CD14-positive monocyte (primary cell): Measurements from ENCODE around the gene TAF11L12. TPM values are rescaled to one million over a fixed set of nuclear protein-coding genes. Genes with fewer than 3 reads are reported as not detected.

Source experiments
- DNase-seq, 3 donors: peaks; one replicate each; pipeline ENCODE4 v3.0.0-alpha.2; 2011 to 2022
- H2AFZ ChIP-seq: 2 replicates; pipeline ENCODE4 v1.6.0; 2012; ENCODE audit warnings: mild to moderate bottlenecking, low read depth, low read length, inconsistent platforms; ENCODE audit not compliant: insufficient read depth, poor library complexity, severe bottlenecking
- H3K27ac ChIP-seq, 2 donors: 1 replicate in 1 of 2; 2 replicates in 1 of 2; pipeline ENCODE4 v1.5.1; 2012 to 2013; ENCODE audit warnings: low read length in 2 of 2, control low read depth in 1 of 2, inconsistent platforms in 1 of 2, low read depth in 1 of 2, mild to moderate bottlenecking in 1 of 2
- H3K27me3 ChIP-seq, 2 donors: one replicate each; pipeline versions ENCODE4 v1.6.0 to v1.6.1; 2011 to 2013; ENCODE audit warnings: low read length in 2 of 2; ENCODE audit not compliant: control insufficient read depth in 2 of 2, insufficient read depth in 2 of 2
- H3K36me3 ChIP-seq, 2 donors: replicated peaks in 1 of 2; 1 replicate in 1 of 2; 2 replicates in 1 of 2; pipeline versions ENCODE4 v1.5.1 to v1.6.1; 2012 to 2013; ENCODE audit warnings: low read length in 2 of 2, control low read depth in 1 of 2, inconsistent platforms in 1 of 2, mild to moderate bottlenecking in 1 of 2; ENCODE audit not compliant: insufficient read depth in 2 of 2, control insufficient read depth in 1 of 2
- H3K4me1 ChIP-seq, 2 donors: 1 replicate in 1 of 2; 2 replicates in 1 of 2; pipeline versions ENCODE4 v1.5.1 to v1.6.1; 2012 to 2013; ENCODE audit warnings: low read length in 2 of 2, control low read depth in 1 of 2, inconsistent platforms in 1 of 2, mild to moderate bottlenecking in 1 of 2, moderate library complexity in 1 of 2; ENCODE audit not compliant: insufficient read depth in 2 of 2, control insufficient read depth in 1 of 2
- H3K4me2 ChIP-seq: replicated peaks from 2 replicates; pipeline ENCODE3; 2012; ENCODE audit warnings: low read length, moderate library complexity, mild to moderate bottlenecking; ENCODE audit not compliant: poor library complexity, severe bottlenecking; ENCODE audit errors: extremely low read depth
- H3K4me3 ChIP-seq, 3 experiments: fragments of 200-600 bp in 1 of 3; sonication (generic) in 1 of 3; replicated peaks in 1 of 3; 1 replicate in 2 of 3; 2 replicates in 1 of 3; pipeline ENCODE4 v1.5.1; 2011 to 2013; ENCODE audit warnings: low read length in 3 of 3, mild to moderate bottlenecking in 3 of 3, control low read depth in 2 of 3, low read depth in 2 of 3, inconsistent platforms in 1 of 3, moderate library complexity in 1 of 3
- H3K79me2 ChIP-seq: 2 replicates; pipeline ENCODE4 v1.6.0; 2012; ENCODE audit warnings: mild to moderate bottlenecking, control low read depth, inconsistent platforms, low read length, moderate library complexity; ENCODE audit not compliant: insufficient read depth
- H3K9ac ChIP-seq: 2 replicates; pipeline ENCODE4 v1.6.0; 2017; ENCODE audit warnings: low read length, mild to moderate bottlenecking; ENCODE audit not compliant: insufficient read depth, poor library complexity, severe bottlenecking
- H3K9me3 ChIP-seq, 2 donors: replicated peaks in 1 of 2; 1 replicate in 1 of 2; 2 replicates in 1 of 2; pipeline versions ENCODE4 v1.5.1 to v1.6.1; 2012 to 2013; ENCODE audit warnings: low read length in 2 of 2, control low read depth in 1 of 2; ENCODE audit not compliant: control insufficient read depth in 1 of 2, insufficient read depth in 1 of 2
- H4K20me1 ChIP-seq: 2 replicates; pipeline ENCODE4 v1.6.0; 2012; ENCODE audit warnings: mild to moderate bottlenecking, low read length, control low read depth, moderate library complexity; ENCODE audit not compliant: insufficient read depth
- H3K27ac Mint-ChIP-seq, 7 donors: one replicate each; pipeline ENCODE4 v1.8.0; 2020; ENCODE audit warnings: mild to moderate bottlenecking in 7 of 7, mixed read lengths in 7 of 7, moderate library complexity in 6 of 7, inconsistent platforms in 2 of 7
- H3K27me3 Mint-ChIP-seq, 3 donors: one replicate each; pipeline ENCODE4 v1.8.0; 2021 to 2022; ENCODE audit warnings: low read depth in 3 of 3, mild to moderate bottlenecking in 3 of 3, mixed read lengths in 3 of 3, moderate library complexity in 3 of 3, inconsistent platforms in 1 of 3
- H3K36me3 Mint-ChIP-seq, 2 donors: one replicate each; pipeline ENCODE4 v1.8.0; 2020; ENCODE audit warnings: mixed read lengths in 2 of 2, inconsistent platforms in 1 of 2, mild to moderate bottlenecking in 1 of 2
- H3K4me1 Mint-ChIP-seq: one replicate; pipeline ENCODE4 v1.8.0; 2020; ENCODE audit warnings: mild to moderate bottlenecking, mixed read lengths
- H3K4me3 Mint-ChIP-seq, 2 donors: one replicate each; pipeline ENCODE4 v1.8.0; 2020; ENCODE audit warnings: mild to moderate bottlenecking in 2 of 2, mixed read lengths in 2 of 2, moderate library complexity in 1 of 2
- H3K9me3 Mint-ChIP-seq, 7 donors: one replicate each; pipeline ENCODE4 v1.8.0; 2020 to 2022; ENCODE audit warnings: mixed read lengths in 7 of 7, mild to moderate bottlenecking in 6 of 7, moderate library complexity in 6 of 7, inconsistent platforms in 2 of 7
- WGBS: methylation state at CpG from one replicate; pipeline ENCODE4 v1.1.5; 2013; ENCODE audit warnings: missing lambda C conversion rate; ENCODE audit not compliant: insufficient coverage; 5-methylcytosine and 5-hydroxymethylcytosine counted together
- intact Hi-C, 2 donors: fragments of 100-400 bp; cut with micrococcal nuclease; formaldehyde crosslinking; loops; one replicate each; pipeline versions ENCODE4 v1.15.0 to v1.15.1; 2023
- polyA plus RNA-seq, 3 donors: library from polyadenylated mRNA; depleted of rRNA in 1 of 3; unstranded in 2 of 3; stranded (reverse) in 1 of 3; fragments of 300-500 nt in 2 of 3; fragments of >200 nt in 1 of 3; fragmentation: Illumina TruSeq in 2 of 3; gene quantifications; 1 replicate in 2 of 3; 2 replicates in 1 of 3; pipeline ENCODE4 v1.2.3, GENCODE V29; 2012 to 2021
- small RNA-seq: library from RNA; depleted of rRNA; stranded (forward); fragments of <200 nt; gene quantifications from one replicate; pipeline ENCODE3, GENCODE V24; 2012; ENCODE audit warnings: low read depth; ENCODE audit not compliant: insufficient read length
- TF ChIP-seq, protein P1 (sequence below): fragments of 200-600 bp; IDR thresholded peaks from one replicate; pipeline ENCODE4 v1.8.0; 2022; ENCODE audit warnings: antibody characterized with exemption, mild to moderate bottlenecking

Gene TAF11L12
- polyA plus RNA-seq, 3 donors = not detected

DNA sequence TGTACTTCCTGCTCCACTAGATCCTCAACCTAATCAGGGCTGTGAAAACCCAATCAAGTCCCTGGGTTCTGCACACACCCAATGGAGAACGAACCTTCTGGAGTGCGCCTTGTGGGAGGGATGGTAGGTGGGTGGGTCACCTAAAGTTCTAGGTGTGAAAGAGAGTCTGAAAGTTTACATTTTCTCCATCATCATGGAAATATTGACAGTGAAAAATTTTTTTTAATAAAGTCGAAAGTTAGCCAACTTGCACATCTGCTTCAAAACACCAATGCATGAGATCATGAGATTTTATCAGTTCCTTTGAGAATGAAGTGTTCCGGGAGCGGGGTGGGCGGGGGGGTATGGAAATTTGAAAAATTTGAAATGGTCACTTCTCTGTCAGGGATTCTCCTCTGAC, 45.7 kb downstream of the TAF11L12 start:
- no CpG with 5 or more reads among the region's 6 CpGs for WGBS
- H3K9ac ChIP-seq = no peak overlapping the region
- H4K20me1 ChIP-seq = no peaks in the 10 kb centered on the region
- no peak overlapping the region for H2AFZ ChIP-seq
- no peaks in the 10 kb centered on the region for H3K27me3 ChIP-seq
- Mint-ChIP-seq H3K9me3 (peaks cover 10 to 33% (median 21%) of the 10 kb centered on the region in 7 donors), H3K4me3 (no peak overlapping the region), H3K27me3 (peaks cover 0 to 6% (median 3%) of the 10 kb centered on the region in 3 donors), H3K36me3 (no peaks in the 10 kb centered on the region), H3K4me1 (no peaks in the 10 kb centered on the region), H3K27ac (no peak overlapping the region)
- H3K79me2 ChIP-seq = no peaks in the 10 kb centered on the region
- H3K9me3 ChIP-seq = peaks cover 9 to 17% of the 10 kb centered on the region in 2 donors
- TF ChIP-seq, protein P1, sequence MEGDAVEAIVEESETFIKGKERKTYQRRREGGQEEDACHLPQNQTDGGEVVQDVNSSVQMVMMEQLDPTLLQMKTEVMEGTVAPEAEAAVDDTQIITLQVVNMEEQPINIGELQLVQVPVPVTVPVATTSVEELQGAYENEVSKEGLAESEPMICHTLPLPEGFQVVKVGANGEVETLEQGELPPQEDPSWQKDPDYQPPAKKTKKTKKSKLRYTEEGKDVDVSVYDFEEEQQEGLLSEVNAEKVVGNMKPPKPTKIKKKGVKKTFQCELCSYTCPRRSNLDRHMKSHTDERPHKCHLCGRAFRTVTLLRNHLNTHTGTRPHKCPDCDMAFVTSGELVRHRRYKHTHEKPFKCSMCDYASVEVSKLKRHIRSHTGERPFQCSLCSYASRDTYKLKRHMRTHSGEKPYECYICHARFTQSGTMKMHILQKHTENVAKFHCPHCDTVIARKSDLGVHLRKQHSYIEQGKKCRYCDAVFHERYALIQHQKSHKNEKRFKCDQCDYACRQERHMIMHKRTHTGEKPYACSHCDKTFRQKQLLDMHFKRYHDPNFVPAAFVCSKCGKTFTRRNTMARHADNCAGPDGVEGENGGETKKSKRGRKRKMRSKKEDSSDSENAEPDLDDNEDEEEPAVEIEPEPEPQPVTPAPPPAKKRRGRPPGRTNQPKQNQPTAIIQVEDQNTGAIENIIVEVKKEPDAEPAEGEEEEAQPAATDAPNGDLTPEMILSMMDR = no peak
- DNase-seq = no peak
- no peak overlapping the region for H3K4me3 ChIP-seq
- intact Hi-C loops = no loop called here
- no peak overlapping the region for H3K27ac ChIP-seq
- H3K4me2 ChIP-seq = no peak overlapping the region
- H3K36me3 ChIP-seq = no peaks in the 10 kb centered on the region
- H3K4me1 ChIP-seq = no peaks in the 10 kb centered on the region

Small RNA genes within 50 kb of the gene (small RNA-seq; reads per million reads assigned to genes)
- gene AC233724.1 (not detected), gene AC233724.2 (not detected), gene AC233724.3 (not detected), gene AC233724.4 (not detected), gene AC233724.6 (not detected), gene AC233724.7 (not detected)

Other genes starting within 250 kb of the TAF11L12 start
- not detected for gene TAF11L2, start 112.2 kb upstream of the TAF11L12 start, polyA plus RNA-seq
- gene TAF11L3, start 92.0 kb upstream of the TAF11L12 start, polyA plus RNA-seq = not detected
- gene TAF11L4, start 88.6 kb upstream of the TAF11L12 start, polyA plus RNA-seq = not detected
- gene TAF11L5, start 85.2 kb upstream of the TAF11L12 start, polyA plus RNA-seq = not detected
- gene TAF11L6, start 81.7 kb upstream of the TAF11L12 start, polyA plus RNA-seq = not detected
- gene TAF11L7, start 24.6 kb upstream of the TAF11L12 start, polyA plus RNA-seq = not detected
- not detected for gene TAF11L8, start 19.4 kb upstream of the TAF11L12 start, polyA plus RNA-seq
- gene TAF11L9, start 16.0 kb upstream of the TAF11L12 start, polyA plus RNA-seq = not detected
- gene TAF11L10, start 12.6 kb upstream of the TAF11L12 start, polyA plus RNA-seq = not detected
- not detected for gene TAF11L11, start 6.2 kb upstream of the TAF11L12 start, polyA plus RNA-seq
- not detected for gene TAF11L13, start 21.7 kb downstream of the TAF11L12 start, polyA plus RNA-seq
- gene TAF11L14, start 24.1 kb downstream of the TAF11L12 start, polyA plus RNA-seq = not detected